GM12892 (cell line): Measurements from ENCODE around the gene ZNF280B.
"Not testable (repeated sequence)": the region's sequence is repeated elsewhere in the genome, so short reads cannot be mapped to it uniquely, and the experiment has no call there.

Experiments
- DNase-seq: peaks from one replicate; pipeline ENCODE4 v3.0.0; 2011; ENCODE audit not compliant: insufficient read length
- FAIRE-seq: peaks from 2 replicates; lab custom pipeline; 2011; peaks lifted over from hg19 to GRCh38; lab: Jason Lieb, UNC
- POLR2A ChIP-seq: IDR thresholded peaks from 2 replicates; pipeline ENCODE4 v1.6.1; 2011; ENCODE audit warnings: low read depth, low read length, control low read depth
- POLR2AphosphoS5 ChIP-seq: IDR thresholded peaks from 2 replicates; pipeline ENCODE4 v1.6.1; 2011; ENCODE audit warnings: low read depth, low read length, control low read depth
- TAF1 ChIP-seq: IDR thresholded peaks from 2 replicates; pipeline ENCODE4 v1.6.1; 2011; ENCODE audit warnings: low read depth, mild to moderate bottlenecking, control low read depth, low read length, borderline replicate concordance

ZNF280B gene

GRCh38 chr22:22519591-22519990 is 11.0 kb upstream of the ZNF280B start:
- TF ChIP-seq POLR2A (no peak), POLR2AphosphoS5 (no peak), TAF1 (no peak)
- no peak for FAIRE-seq
- DNase-seq, result no peak

- FAIRE-seq (no peak), DNase-seq (no peak)
- TF ChIP-seq POLR2AphosphoS5, result no peak
- no peak for TF ChIP-seq TAF1
- no peak for TF ChIP-seq POLR2A
These were observed 8.4 kb upstream of the ZNF280B start for GRCh38 chr22:22516992-22517391.

- no peak for DNase-seq
- TF ChIP-seq POLR2AphosphoS5, result no peak
- TF ChIP-seq POLR2A, result no peak
- no peak for TF ChIP-seq TAF1
- no peak for FAIRE-seq
These were observed 7.3 kb upstream of the ZNF280B start for GRCh38 chr22:22515890-22516289.

DNA sequence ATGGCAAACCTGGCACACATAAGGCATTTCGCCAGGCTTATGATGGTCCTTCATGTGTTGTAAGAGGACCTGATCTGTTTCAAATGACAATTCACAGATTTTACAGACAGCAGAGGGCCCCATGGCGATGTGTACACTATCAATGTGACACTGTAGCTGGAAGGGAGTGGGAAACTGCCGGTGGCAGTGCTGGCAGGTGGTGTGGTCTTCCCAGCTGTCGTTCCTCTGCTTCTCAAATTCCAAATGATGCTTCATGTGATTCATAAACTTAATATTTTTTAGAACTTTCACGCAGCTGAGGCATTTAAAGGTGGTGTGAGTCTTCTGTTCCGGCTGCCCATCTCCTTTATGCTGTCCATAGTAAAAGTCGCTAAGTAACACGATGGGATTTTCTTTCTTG is 5.9 kb upstream of the ZNF280B start:
- peak; percentile 83 for FAIRE-seq

DNA sequence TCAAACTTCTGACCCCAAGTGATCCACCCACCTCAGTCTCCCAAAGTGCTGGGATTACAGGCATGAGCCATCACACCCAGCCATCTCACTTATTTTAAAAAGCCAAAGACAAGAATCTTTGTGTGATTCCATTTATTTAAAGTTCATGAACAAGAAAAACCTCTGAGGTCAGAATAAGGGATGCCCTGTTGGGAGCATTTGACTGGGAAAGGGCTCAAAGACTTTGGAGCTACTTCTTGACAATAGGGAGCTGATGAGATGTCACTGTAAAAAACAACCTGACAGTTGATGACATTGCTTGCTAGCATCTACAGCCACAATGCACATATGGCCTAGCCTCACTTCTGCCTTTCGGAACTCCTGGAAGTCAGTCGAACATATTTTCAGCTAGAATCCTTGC is 5.1 kb upstream of the ZNF280B start:
- DNase-seq (no peak), FAIRE-seq (no peak)
- no peak for TF ChIP-seq POLR2AphosphoS5
- no peak for TF ChIP-seq POLR2A
- TF ChIP-seq TAF1, result no peak

More for the DNA sequence above, 5.9 kb upstream of the ZNF280B start:
- not testable (repeated sequence) for DNase-seq

DNA sequence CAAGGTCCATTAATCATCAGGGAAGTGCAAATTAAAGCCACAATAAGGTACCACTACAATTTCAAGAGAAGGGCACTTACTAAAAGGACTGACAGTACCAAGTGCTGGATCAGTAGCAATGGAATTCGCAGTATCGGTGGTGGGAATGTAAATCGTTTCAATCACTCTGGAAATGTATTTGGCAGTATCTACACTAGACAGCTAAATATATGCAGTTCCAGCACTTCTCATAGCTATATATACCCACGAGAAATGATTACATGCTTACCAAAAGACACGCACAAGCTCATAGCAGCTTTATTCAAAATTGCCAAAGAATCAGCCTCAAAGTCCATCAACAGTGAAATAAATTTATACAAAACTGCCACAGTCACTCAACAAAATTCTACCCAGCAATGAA is 4.4 kb upstream of the ZNF280B start:
- TF ChIP-seq TAF1, result no peak
- no peak for TF ChIP-seq POLR2A
- no peak for TF ChIP-seq POLR2AphosphoS5
- no peak for FAIRE-seq

DNA sequence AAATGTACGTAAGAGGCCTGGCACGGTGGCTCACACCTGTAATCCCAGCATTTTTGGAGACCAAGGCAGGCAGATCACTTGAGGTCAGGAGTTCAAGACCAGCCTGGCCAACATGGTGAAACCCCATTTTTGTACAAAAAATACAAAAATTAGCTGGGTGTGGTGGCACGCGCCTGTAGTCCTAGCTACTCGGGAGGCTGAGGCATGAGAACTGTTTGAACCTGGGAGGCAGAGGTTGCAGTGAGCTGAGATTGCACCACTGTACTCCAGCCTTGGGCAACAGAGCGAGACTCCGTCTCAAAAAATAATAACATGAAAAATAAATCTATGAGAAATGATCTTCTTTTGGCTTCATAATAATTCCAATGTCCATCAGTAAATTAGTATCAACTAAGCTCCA is 2.3 kb upstream of the ZNF280B start:
- FAIRE-seq, DNase-seq: not testable (repeated sequence)

More for the DNA sequence above, 4.4 kb upstream of the ZNF280B start:
- DNase-seq, result no peak

DNA sequence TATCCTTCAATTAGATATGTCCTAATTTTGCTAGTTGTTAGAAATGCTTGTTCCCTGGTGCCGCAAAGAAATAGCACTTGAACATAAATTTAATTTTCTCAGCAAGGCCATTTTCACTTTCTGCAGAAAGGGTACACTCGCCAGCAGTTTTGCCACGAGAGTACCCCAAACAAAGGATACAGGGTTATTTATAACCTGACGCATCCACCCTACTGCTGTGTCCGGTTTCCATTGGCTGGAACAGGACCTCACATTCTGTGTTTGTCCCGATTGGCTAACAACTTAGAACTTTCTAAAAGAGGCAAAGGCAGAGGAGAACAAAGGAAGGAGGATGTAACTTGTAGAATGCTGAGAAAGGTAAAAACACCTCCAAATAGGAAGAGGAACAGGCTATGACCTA is 1.4 kb upstream of the ZNF280B start:
- not testable (repeated sequence) for DNase-seq, FAIRE-seq

GRCh38 chr22:22507743-22508273 is 734 bp downstream of the ZNF280B start:
- DNase-seq, result no peak
- FAIRE-seq, result no peak
- TF ChIP-seq POLR2AphosphoS5 (no peak), POLR2A (no peak), TAF1 (no peak)

DNA sequence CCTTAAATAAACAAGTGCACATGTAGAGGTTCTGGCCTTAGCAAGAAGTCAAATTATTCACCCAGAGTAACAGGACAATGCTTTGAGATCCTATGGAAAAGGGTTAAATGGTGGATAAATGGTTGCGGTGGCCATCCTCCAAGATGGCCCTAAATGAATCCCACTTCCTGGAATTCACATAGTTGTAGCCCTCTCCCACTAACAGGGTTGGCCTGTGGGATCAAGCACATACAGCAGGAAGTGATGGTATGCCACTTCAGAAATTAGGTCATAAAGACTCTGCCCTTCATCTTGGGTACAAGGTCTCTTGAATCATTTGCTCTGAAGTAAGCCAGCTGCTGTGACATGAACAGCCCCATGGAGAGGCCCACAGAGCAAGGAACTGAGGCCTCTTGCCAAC is 1.8 kb downstream of the ZNF280B start:
- TF ChIP-seq POLR2AphosphoS5 (no peak), TAF1 (no peak)
- DNase-seq (no peak), FAIRE-seq (no peak)

GRCh38 chr22:22498267-22498666 is 10.3 kb downstream of the ZNF280B start:
- no peak for TF ChIP-seq POLR2A
- TF ChIP-seq POLR2AphosphoS5, result no peak
- TF ChIP-seq TAF1, result no peak
- FAIRE-seq, result no peak
- DNase-seq, result no peak

- not testable (repeated sequence) for DNase-seq
These were observed 17.0 kb downstream of the ZNF280B start for GRCh38 chr22:22491589-22491988.

DNA sequence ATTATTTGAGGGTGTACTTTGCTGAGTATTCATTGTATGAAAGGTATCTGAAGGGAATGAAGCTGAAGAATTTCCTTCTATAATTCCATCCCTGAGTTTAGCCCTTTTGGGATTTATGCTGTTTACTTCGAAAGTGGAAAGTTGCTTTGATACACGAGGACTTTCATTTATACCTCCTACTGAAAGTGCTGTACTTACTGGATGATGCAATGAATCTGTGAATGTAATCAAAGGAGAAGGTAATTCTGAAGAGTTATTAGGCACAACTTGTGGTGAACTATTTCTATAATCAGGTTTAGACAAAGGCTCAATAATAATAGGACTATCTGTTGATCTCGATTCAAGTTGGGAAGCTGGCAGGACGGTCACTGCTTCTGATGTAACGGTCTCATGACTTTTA is 19.8 kb downstream of the ZNF280B start:
- DNase-seq (no peak), FAIRE-seq (no peak)
- TF ChIP-seq POLR2AphosphoS5 (no peak), TAF1 (no peak), POLR2A (no peak)

More at GRCh38 chr22:22491589-22491988, 17.0 kb downstream of the ZNF280B start:
- not testable (repeated sequence) for FAIRE-seq

DNA sequence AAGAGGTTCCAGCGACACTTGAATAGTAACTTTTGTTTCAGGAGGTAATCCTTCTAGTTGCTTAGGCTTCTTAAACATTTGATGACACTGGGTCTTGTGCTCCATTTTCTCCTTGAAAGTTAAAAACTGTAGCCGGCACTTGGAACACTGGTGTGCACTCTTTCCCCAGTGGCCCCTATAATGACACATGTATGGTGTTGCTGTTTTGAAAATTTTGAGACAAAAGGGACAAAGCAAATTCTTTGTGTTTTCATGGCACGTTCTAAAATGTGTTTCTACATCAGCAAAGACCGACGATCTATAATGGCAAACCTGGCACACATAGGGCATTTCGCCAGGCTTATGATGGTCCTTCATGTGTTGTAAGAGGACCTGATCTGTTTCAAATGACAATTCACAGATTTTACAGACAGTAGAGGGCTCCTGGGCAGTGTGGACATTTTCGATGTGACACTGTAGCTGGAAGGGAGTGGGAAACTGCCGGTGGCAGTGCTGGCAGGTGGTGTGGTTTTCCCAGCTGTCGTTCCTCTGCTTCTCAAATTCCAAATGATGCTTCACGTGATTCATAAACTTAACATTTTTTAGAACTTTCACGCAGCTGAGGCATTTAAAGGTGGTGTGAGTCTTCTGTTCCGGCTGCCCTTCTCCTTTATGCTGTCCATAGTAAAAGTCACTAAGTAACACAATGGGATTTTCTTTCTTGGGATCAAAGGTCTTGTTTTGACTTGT is 20.5 kb downstream of the ZNF280B start:
- DNase-seq (no peak), FAIRE-seq (peak; percentile 17)
- TF ChIP-seq POLR2A (no peak), POLR2AphosphoS5 (no peak), TAF1 (no peak)
